Measurements from ENCODE around the gene NBPF4.
"Not testable (repeated sequence)": the region's sequence is repeated elsewhere in the genome, so short reads cannot be mapped to it uniquely, and the experiment has no call there.

The NBPF4 gene

GRCh38 chr1:108208724-108209446 lies 35.0 kb downstream of the NBPF4 start:
- 64% methylated on average over 11 of the region's 11 CpGs for WGBS
- H3K36me3 ChIP-seq (ENCODE audit: insufficient read depth, low read length), result no peaks in the 10 kb centered on the region
- no peak overlapping the region for H3K27ac ChIP-seq (ENCODE audit: low read depth, low read length)
- no peak overlapping the region for H3K4me3 ChIP-seq (ENCODE audit: low read length)
- H3K9me3 ChIP-seq (ENCODE audit: insufficient read depth, low read depth, low read length), result no peaks in the 10 kb centered on the region
- no peak overlapping the region for H3K9ac ChIP-seq (ENCODE audit: low read depth, low read length)
- peaks cover 8% of the 10 kb centered on the region; the same call in 1 of the 2 replicates for H3K4me1 ChIP-seq (ENCODE audit: insufficient read depth, low read length)
- H3K27me3 ChIP-seq (ENCODE audit: insufficient read depth, low read length), result peaks cover 5% of the 10 kb centered on the region; the same call in 1 of the 2 replicates

GRCh38 chr1:108203582-108203981 lies 40.3 kb downstream of the NBPF4 start:
- H3K9ac ChIP-seq (ENCODE audit: low read depth, low read length); H3K27ac ChIP-seq (ENCODE audit: low read depth, low read length); H3K36me3 ChIP-seq (ENCODE audit: insufficient read depth, low read length); H3K9me3 ChIP-seq (ENCODE audit: insufficient read depth, low read depth, low read length); H3K4me3 ChIP-seq (ENCODE audit: low read length); H3K27me3 ChIP-seq (ENCODE audit: insufficient read depth, low read length): not testable (repeated sequence)
- H3K4me1 ChIP-seq (ENCODE audit: insufficient read depth, low read length), result peaks cover 10% of the 10 kb centered on the region
- 100% methylated on average over 3 of the region's 3 CpGs for WGBS

GRCh38 chr1:108201687-108202086 lies 42.2 kb downstream of the NBPF4 start:
- 91% methylated on average over 5 of the region's 5 CpGs for WGBS
- peaks cover 10% of the 10 kb centered on the region; the same call in 1 of the 2 replicates for H3K36me3 ChIP-seq (ENCODE audit: insufficient read depth, low read length)

GRCh38 chr1:108200687-108201051 lies 43.2 kb downstream of the NBPF4 start:
- peaks cover 14% of the 10 kb centered on the region; the same call in 1 of the 2 replicates for H3K36me3 ChIP-seq (ENCODE audit: insufficient read depth, low read length)
- no peaks in the 10 kb centered on the region for H3K9me3 ChIP-seq (ENCODE audit: insufficient read depth, low read depth, low read length)
- peak overlapping the region; percentile 93 for H3K9ac ChIP-seq (ENCODE audit: low read depth, low read length)
- H3K27me3 ChIP-seq (ENCODE audit: insufficient read depth, low read length), result no peaks in the 10 kb centered on the region
- H3K4me3 ChIP-seq (ENCODE audit: low read length), result peak overlapping the region; percentile 98
- 17% methylated on average over 10 of the region's 10 CpGs for WGBS
- peaks cover 18% of the 10 kb centered on the region for H3K4me1 ChIP-seq (ENCODE audit: insufficient read depth, low read length)
- no peak overlapping the region for H3K27ac ChIP-seq (ENCODE audit: low read depth, low read length)

More at GRCh38 chr1:108201687-108202086, 42.2 kb downstream of the NBPF4 start:
- H3K4me1 ChIP-seq (ENCODE audit: insufficient read depth, low read length), result peaks cover 18% of the 10 kb centered on the region
- H3K9ac ChIP-seq (ENCODE audit: low read depth, low read length), result no peak overlapping the region
- no peak overlapping the region for H3K4me3 ChIP-seq (ENCODE audit: low read length)
- H3K27ac ChIP-seq (ENCODE audit: low read depth, low read length), result no peak overlapping the region
- H3K27me3 ChIP-seq (ENCODE audit: insufficient read depth, low read length), result no peaks in the 10 kb centered on the region
- H3K9me3 ChIP-seq (ENCODE audit: insufficient read depth, low read depth, low read length), result no peaks in the 10 kb centered on the region

- no peaks in the 10 kb centered on the region for H3K9me3 ChIP-seq (ENCODE audit: insufficient read depth, low read depth, low read length)
- peak within 1 kb of the TSS; percentile 70 for H3K27ac ChIP-seq (ENCODE audit: low read depth, low read length)
- H3K27me3 ChIP-seq (ENCODE audit: insufficient read depth, low read length), result no peaks in the 10 kb centered on the region
Measured at GRCh38 chr1:108199781-108200686, 43.8 kb downstream of the NBPF4 start, which contains the start of gene SLC25A24. SLC25A24 (minus strand) TSS chr1:108200343; CDS start chr1:108200138, 205 bp downstream.

GRCh38 chr1:108199201-108199691 lies 44.6 kb downstream of the NBPF4 start:
- Histone ChIP-seq H3K9ac (ENCODE audit: low read depth, low read length) (peak overlapping the region; percentile 93), H3K36me3 (ENCODE audit: insufficient read depth, low read length) (peaks cover 27% of the 10 kb centered on the region; the same call in 1 of the 2 replicates), H3K27ac (ENCODE audit: low read depth, low read length) (peak overlapping the region; percentile 70), H3K9me3 (ENCODE audit: insufficient read depth, low read depth, low read length) (no peaks in the 10 kb centered on the region), H3K4me3 (ENCODE audit: low read length) (peak overlapping the region; percentile 98), H3K4me1 (ENCODE audit: insufficient read depth, low read length) (peaks cover 18% of the 10 kb centered on the region), H3K27me3 (ENCODE audit: insufficient read depth, low read length) (no peaks in the 10 kb centered on the region)
- 3% methylated on average over 9 of the region's 9 CpGs for WGBS

More at GRCh38 chr1:108199781-108200686, 43.8 kb downstream of the NBPF4 start, which contains the start of gene SLC25A24:
- WGBS, result under 1% methylated on average over 97 of the region's 97 CpGs
- peaks cover 20% of the 10 kb centered on the region; the same call in 1 of the 2 replicates for H3K36me3 ChIP-seq (ENCODE audit: insufficient read depth, low read length)
- peaks cover 18% of the 10 kb centered on the region for H3K4me1 ChIP-seq (ENCODE audit: insufficient read depth, low read length)
- peak within 1 kb of the TSS; percentile 98 for H3K4me3 ChIP-seq (ENCODE audit: low read length)
- H3K9ac ChIP-seq (ENCODE audit: low read depth, low read length), result peak within 1 kb of the TSS; percentile 93

- H3K4me1 ChIP-seq (ENCODE audit: insufficient read depth, low read length), result peaks cover 14% of the 10 kb centered on the region
- H3K9ac ChIP-seq (ENCODE audit: low read depth, low read length), result no peak overlapping the region
- H3K4me3 ChIP-seq (ENCODE audit: low read length), result no peak overlapping the region
- H3K9me3 ChIP-seq (ENCODE audit: insufficient read depth, low read depth, low read length), result peaks cover 4% of the 10 kb centered on the region; the same call in 1 of the 2 replicates
- no peaks in the 10 kb centered on the region for H3K27me3 ChIP-seq (ENCODE audit: insufficient read depth, low read length)
- H3K27ac ChIP-seq (ENCODE audit: low read depth, low read length), result no peak overlapping the region
- 96% methylated on average over 1 of the region's 1 CpG for WGBS
- peaks cover 37% of the 10 kb centered on the region; the same call in 1 of the 2 replicates for H3K36me3 ChIP-seq (ENCODE audit: insufficient read depth, low read length)
Measured at GRCh38 chr1:108194051-108194450, 49.8 kb downstream of the NBPF4 start.

GRCh38 chr1:108193333-108193732 lies 50.5 kb downstream of the NBPF4 start:
- Histone ChIP-seq H3K27me3 (ENCODE audit: insufficient read depth, low read length) (no peaks in the 10 kb centered on the region), H3K27ac (ENCODE audit: low read depth, low read length) (no peak overlapping the region), H3K4me1 (ENCODE audit: insufficient read depth, low read length) (peaks cover 7% of the 10 kb centered on the region), H3K9ac (ENCODE audit: low read depth, low read length) (no peak overlapping the region), H3K36me3 (ENCODE audit: insufficient read depth, low read length) (peaks cover 36% of the 10 kb centered on the region; the same call in 1 of the 2 replicates), H3K4me3 (ENCODE audit: low read length) (no peak overlapping the region), H3K9me3 (ENCODE audit: insufficient read depth, low read depth, low read length) (peaks cover 4% of the 10 kb centered on the region; the same call in 1 of the 2 replicates)
- WGBS, result 94% methylated on average over 1 of the region's 1 CpG

- H3K9me3 ChIP-seq (ENCODE audit: insufficient read depth, low read depth, low read length), result peaks cover 4% of the 10 kb centered on the region; the same call in 1 of the 2 replicates
- no peak overlapping the region for H3K9ac ChIP-seq (ENCODE audit: low read depth, low read length)
- H3K27me3 ChIP-seq (ENCODE audit: insufficient read depth, low read length), result no peaks in the 10 kb centered on the region
- H3K27ac ChIP-seq (ENCODE audit: low read depth, low read length), result no peak overlapping the region
- 97% methylated on average over 28 of the region's 28 CpGs for WGBS
- H3K36me3 ChIP-seq (ENCODE audit: insufficient read depth, low read length), result peaks cover 30% of the 10 kb centered on the region; the same call in 1 of the 2 replicates
- H3K4me3 ChIP-seq (ENCODE audit: low read length), result no peak overlapping the region
- H3K4me1 ChIP-seq (ENCODE audit: insufficient read depth, low read length), result peaks cover 3% of the 10 kb centered on the region; the same call in 1 of the 2 replicates
Measured at GRCh38 chr1:108192581-108192980, 51.3 kb downstream of the NBPF4 start.

GRCh38 chr1:108190686-108191416 lies 53.0 kb downstream of the NBPF4 start:
- peaks cover 4% of the 10 kb centered on the region; the same call in 1 of the 2 replicates for H3K9me3 ChIP-seq (ENCODE audit: insufficient read depth, low read depth, low read length)
- no peaks in the 10 kb centered on the region; the same call in 1 of the 2 replicates for H3K4me1 ChIP-seq (ENCODE audit: insufficient read depth, low read length)
- H3K36me3 ChIP-seq (ENCODE audit: insufficient read depth, low read length), result peaks cover 25% of the 10 kb centered on the region; the same call in 1 of the 2 replicates
- H3K9ac ChIP-seq (ENCODE audit: low read depth, low read length), result no peak overlapping the region
- no peak overlapping the region for H3K4me3 ChIP-seq (ENCODE audit: low read length)
- no peak overlapping the region for H3K27ac ChIP-seq (ENCODE audit: low read depth, low read length)
- 93% methylated on average over 2 of the region's 5 CpGs for WGBS
- H3K27me3 ChIP-seq (ENCODE audit: insufficient read depth, low read length), result no peaks in the 10 kb centered on the region
